ENCODE data around the gene GRIN1.

GRIN1 gene

DNA sequence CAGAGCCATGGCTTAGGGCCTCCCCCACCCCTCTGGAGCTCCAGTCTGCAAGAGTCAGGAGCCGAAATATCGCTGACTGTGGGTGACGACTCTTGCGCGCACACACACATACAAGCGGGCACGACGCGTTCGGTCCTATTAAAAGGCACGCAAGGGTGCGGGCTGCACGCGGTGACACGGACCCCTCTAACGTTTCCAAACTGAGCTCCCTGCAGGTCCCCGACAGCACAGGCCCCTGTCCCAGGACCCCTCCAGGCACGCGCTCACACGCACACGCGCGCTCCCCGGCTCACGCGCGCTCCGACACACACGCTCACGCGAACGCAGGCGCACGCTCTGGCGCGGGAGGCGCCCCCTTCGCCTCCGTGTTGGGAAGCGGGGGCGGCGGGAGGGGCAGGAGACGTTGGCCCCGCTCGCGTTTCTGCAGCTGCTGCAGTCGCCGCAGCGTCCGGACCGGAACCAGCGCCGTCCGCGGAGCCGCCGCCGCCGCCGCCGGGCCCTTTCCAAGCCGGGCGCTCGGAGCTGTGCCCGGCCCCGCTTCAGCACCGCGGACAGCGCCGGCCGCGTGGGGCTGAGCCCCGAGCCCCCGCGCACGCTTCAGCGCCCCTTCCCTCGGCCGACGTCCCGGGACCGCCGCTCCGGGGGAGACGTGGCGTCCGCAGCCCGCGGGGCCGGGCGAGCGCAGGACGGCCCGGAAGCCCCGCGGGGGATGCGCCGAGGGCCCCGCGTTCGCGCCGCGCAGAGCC lies at the start of gene GRIN1:
TSS of gene GRIN1 (plus strand) at position 433 of the 746 bp plus-strand sequence. CDS start 333 bp downstream, outside the sequence.
- DNase-seq, result peak in 1 of 3 experiments; percentile 45

DNA sequence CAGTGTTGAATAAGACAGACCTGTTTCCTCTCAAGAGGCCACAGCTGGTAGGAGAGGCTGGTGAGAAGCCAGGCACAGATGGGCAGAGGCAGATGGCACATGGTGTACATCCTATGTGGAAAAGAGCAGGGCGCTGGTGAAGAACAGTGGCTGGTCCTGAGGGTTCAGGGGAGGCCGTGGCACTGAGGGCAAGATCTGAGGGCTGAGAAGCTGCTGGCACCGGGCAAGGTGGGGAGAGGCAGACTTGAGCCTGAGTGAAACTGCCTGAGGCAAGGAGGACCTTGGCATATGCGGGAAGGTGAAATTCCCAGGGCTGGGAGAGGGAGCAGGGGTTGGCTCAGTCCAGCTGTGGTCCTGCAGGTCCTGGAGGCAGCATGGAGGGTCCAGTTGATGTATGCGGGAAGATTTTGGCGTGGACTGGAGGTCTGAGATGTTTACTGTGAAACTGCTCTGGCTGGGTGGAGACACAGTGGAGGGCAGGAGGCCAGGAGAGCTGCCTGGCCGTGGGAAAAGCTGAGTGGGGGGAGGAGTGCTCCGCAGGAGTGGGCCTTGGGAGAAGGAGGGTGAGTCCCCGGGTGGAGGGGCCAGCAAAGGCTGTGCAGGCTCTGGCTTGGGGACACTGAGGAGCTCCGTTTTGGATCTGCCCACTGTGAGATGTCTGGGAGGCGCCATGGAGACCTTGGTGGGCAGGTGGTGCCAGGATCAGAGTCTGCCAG lies 49.6 kb upstream of the GRIN1 start:
- DNase-seq, result no peak

- no peak for DNase-seq
Observed at GRCh38 chr9:137095664-137096517, 43.1 kb upstream of the GRIN1 start.

- DNase-seq, result no peak
Observed at GRCh38 chr9:137096785-137097546, 42.0 kb upstream of the GRIN1 start.

DNA sequence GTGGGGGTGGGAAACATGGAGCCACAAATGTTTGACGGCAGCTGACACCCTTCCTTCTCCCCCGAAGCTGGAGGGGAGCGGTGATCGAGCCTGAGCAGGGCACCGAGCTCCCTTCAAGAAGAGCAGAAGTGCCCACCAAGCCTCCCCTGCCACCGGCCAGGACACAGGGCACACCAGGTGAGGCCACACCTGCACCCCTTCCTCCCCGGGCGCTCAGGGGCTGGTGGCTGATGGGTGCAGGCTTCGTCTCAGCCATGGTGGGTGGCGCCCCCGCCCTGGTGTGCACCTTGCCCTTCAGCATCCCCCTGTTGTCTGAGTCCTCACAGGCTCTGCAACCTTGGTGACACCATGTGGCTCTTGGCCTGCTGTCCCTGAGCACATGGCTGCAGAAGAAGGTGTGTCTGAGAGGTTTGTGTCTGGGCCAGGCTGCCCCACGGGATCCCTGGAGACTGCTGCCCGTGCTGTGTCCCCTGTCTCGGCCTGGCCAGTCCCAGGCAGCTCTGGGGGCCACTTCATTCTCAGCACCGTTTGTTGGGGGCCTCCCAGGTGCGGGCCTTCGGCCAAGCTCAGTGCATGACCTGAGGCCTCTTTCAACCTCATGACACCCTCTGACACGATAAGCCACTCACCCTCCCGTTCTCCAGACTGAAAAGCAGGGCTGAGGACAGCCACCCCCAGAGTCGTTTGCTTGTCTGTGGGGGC lies 41.0 kb upstream of the GRIN1 start:
- no peak for DNase-seq

DNA sequence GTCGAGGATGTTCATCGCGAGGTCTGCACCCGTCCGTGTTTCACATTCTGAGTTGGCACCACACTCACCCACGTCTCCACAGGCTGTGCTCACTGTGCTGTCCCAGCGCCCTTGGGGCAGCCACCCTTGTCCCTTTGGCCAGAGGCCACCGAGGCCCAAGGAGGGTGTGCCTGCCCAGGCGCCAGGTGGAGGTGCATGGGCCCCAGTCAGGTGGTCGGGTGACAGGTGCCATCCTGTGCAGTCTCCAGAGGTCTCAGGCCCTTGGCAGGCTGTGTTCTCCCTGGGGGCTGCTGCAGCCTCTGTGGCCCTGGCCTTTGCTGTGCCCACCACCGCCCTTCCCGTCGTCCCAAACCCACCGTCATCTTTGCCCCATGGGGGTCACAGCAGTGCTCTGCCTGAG lies 39.7 kb upstream of the GRIN1 start:
- DNase-seq, result no peak

GRCh38 chr9:137103206-137103999 lies 35.6 kb upstream of the GRIN1 start:
- no peak for DNase-seq

DNA sequence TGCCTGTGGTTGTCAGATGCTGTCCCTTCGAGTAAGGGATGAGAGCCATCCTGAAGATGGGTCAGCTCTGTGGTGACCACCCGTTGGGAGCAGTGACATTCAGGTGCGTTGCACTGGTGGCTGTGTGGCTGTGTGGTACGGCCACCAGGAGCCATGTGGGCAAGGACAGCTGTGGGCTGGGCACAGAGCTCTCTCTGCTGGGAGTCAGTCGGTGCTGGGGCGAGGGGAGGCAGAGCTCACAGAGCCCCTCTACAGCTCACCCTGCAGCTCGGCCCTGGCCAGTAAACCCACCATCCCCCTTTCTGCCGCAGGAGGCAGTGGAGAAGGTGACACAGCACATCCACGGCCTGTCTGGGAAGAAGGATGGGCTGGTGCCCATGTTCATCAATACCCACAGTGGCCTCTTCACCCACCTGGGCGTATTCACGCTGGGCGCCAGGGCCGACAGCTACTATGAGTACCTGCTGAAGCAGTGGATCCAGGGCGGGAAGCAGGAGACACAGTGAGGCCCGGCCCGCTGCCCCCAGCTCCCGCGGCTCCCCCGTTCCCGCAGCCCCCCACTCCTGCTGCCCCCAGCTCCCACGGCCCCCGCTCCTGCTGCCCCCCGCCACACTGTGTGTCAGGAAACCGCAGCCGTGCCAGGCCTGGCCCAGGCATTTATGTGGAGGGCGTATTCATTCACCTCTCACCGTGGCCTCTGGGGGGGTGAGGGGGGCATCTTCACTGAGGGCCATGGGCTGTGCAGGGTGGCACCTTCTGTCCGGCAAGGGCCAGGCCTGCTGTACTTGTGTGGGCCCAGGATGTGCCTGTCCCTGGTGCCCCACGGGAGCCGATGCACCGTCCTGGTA lies 32.9 kb upstream of the GRIN1 start:
- no peak for DNase-seq

GRCh38 chr9:137106662-137107250 lies 32.2 kb upstream of the GRIN1 start:
- DNase-seq, result no peak

DNA sequence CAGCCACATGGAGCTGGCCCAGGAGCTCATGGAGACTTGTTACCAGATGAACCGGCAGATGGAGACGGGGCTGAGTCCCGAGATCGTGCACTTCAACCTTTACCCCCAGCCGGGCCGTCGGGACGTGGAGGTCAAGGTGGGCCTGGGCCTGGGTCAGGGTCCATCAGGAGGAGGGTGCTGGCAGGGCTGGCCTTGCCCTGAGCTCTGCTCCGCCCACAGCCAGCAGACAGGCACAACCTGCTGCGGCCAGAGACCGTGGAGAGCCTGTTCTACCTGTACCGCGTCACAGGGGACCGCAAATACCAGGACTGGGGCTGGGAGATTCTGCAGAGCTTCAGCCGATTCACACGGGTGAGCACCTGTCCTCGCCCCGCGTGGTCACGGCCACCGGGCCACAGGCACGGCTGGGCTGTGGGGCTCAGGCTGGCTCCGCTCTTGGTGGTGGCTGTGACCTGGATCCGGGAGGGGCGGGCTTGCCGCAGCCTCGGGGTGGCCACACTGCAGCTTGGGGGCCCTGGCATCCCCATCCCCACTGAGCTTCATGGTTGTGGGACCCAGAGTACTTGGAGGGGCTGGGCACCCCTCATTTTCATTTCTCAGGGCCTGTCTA lies 31.5 kb upstream of the GRIN1 start:
- no peak for DNase-seq

DNA sequence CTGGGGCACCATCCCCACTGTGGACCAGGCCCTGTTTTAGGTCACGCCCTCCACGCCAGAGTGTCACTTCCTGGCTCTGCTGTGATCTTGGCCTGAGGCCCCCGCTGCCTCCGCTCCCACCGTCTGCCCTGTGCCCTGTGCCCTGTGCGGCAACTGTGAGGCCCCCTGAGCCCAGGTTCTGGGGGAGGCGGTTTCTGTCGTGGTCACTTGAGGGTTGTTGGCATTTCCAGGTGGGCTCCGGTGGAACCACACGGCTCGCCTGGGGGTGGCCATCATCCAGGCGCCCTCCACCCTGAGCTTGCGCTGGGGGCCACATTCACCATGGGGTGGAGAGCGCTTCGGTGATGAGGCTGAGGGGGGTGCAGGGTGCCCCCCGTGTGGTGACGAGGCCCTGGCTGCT lies 31.0 kb upstream of the GRIN1 start:
- no peak for DNase-seq

DNA sequence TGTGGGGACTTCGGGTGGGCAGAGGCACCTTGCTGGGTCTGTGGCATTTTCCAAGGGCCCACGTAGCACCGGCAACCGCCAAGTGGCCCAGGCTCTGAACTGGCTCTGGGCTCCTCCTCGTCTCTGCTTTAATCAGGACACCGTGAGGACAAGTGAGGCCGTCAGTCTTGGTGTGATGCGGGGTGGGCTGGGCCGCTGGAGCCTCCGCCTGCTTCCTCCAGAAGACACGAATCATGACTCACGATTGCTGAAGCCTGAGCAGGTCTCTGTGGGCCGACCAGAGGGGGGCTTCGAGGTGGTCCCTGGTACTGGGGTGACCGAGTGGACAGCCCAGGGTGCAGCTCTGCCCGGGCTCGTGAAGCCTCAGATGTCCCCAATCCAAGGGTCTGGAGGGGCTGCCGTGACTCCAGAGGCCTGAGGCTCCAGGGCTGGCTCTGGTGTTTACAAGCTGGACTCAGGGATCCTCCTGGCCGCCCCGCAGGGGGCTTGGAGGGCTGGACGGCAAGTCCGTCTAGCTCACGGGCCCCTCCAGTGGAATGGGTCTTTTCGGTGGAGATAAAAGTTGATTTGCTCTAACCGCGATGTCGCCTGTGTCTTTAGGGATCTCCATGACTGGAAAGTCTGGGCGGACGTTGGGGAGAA lies 30.2 kb upstream of the GRIN1 start:
- no peak for DNase-seq

- no peak for DNase-seq
Observed at GRCh38 chr9:137109250-137110146, 29.5 kb upstream of the GRIN1 start.

- DNase-seq, result no peak
Observed at GRCh38 chr9:137110147-137110910, 28.6 kb upstream of the GRIN1 start.

DNA sequence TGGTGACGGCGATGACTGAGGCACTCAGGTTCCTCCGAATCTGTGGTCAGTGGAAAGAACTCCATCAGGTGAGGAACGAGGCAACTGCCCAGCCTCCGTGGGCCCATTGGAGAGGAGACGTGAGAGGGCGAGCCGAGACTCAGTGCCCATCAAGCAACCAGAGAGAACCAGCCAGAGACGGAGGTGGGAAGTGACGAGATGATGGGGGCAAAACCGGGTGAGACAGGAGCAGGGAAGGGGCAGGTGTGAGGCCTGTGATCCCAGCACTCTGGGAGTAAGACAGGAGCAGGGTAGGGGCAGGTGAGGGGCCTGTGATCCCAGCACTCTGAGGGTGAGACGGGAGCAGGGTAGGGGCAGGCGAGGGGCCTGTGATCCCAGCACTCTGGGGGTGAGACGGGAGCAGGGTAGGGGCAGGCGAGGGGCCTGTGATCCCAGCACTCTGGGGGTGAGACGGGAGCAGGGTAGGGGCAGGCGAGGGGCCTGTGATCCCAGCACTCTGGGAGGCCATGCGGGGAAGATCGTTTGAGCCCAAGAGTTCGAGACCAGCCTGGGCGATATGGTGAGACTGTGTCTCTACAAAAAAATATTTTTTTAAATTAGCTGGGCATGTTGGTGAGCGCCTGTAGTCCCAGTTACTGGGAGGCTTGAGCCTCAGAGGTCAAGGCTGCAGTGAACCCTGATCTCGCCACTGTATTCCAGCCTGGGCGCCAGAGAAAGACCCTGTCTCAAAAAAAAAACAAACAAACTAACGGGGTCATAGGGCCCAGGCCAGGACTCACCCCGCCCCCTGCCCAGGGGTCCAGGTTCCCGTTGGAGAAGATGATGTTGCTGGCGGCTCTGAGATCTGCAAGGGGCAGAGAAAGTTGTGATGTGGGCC lies 27.8 kb upstream of the GRIN1 start:
- DNase-seq, result no peak

Measured in NCI-H1417 (cell line).